Endothelial cell of umbilical vein (primary cell): ENCODE results near the gene AKT1. TPM values are rescaled to one million over a fixed set of nuclear protein-coding genes. Genes with fewer than 3 reads are reported as not detected.
"Not testable (repeated sequence)": the region's sequence is repeated elsewhere in the genome, so short reads cannot be mapped to it uniquely, and the experiment has no call there.

Experiments used
- BruUV-seq: library from RNA; stranded (reverse); fragments of 400-500 nt; replicated peaks from 2 replicates; lab custom pipeline; 2021; lab: Mats Ljungman, UMichigan
- CTCF ChIA-PET: fragments of 300-600, 350-600 bp; sonication (Branson Sonifier 250); formaldehyde crosslinking; loops from one replicate; lab custom pipeline; 2021; ENCODE audit warnings: antibody characterized with exemption, inconsistent platforms; lab: Charles Lee
- POLR2A ChIA-PET: fragments of 300-600, 350-600 bp; sonication (Branson Sonifier 250); formaldehyde crosslinking; loops from one replicate; lab custom pipeline; 2021; ENCODE audit warnings: antibody characterized with exemption, inconsistent platforms; lab: Charles Lee
- DNase-seq: peaks from one replicate; pipeline ENCODE4 v3.0.0-alpha.2; 2011; ENCODE audit warnings: low read depth, low spot score
- FAIRE-seq: peaks from 2 replicates; lab custom pipeline; 2011; peaks lifted over from hg19 to GRCh38; lab: Jason Lieb, UNC
- H2AFZ ChIP-seq: 2 replicates; pipeline ENCODE4 v1.6.0; 2012; ENCODE audit warnings: low read depth, low read length, control low read depth, inconsistent platforms
- H3K27ac ChIP-seq: 2 replicates; pipeline ENCODE4 v1.5.1; 2011; ENCODE audit warnings: low read depth, mild to moderate bottlenecking, control low read depth, low read length, moderate library complexity; ENCODE audit not compliant: insufficient read depth
- H3K27me3 ChIP-seq, 2 experiments: 2 replicates each; pipeline versions ENCODE4 v1.6.0 to v1.6.1; 2011; ENCODE audit warnings: low read length in 2 of 2, mixed read lengths in 1 of 2; ENCODE audit not compliant: control insufficient read depth in 2 of 2, insufficient read depth in 2 of 2
- H3K36me3 ChIP-seq, 2 experiments: 2 replicates in 1 of 2; 3 replicates in 1 of 2; pipeline ENCODE4 v1.5.1; 2011; ENCODE audit warnings: low read length in 2 of 2, mild to moderate bottlenecking in 1 of 2, moderate library complexity in 1 of 2; ENCODE audit not compliant: control insufficient read depth in 2 of 2, insufficient read depth in 2 of 2; ENCODE audit errors: extremely low read depth in 1 of 2
- H3K4me1 ChIP-seq: 3 replicates; pipeline ENCODE4 v1.5.1; 2011; ENCODE audit warnings: mild to moderate bottlenecking, low read length; ENCODE audit not compliant: control insufficient read depth, insufficient read depth; ENCODE audit errors: extremely low read depth
- H3K4me2 ChIP-seq: 2 replicates; pipeline ENCODE4 v1.6.1; 2011; ENCODE audit warnings: low read length, control low read depth, mixed read lengths; ENCODE audit not compliant: insufficient read depth
- H3K4me3 ChIP-seq, 3 experiments: fragments of 200-600 bp in 1 of 3; sonication (generic), shearing (Covaris generic) in 1 of 3; replicated peaks in 1 of 3; 2 replicates each; pipeline ENCODE4 v1.5.1; 2011 to 2016; ENCODE audit warnings: control low read depth in 3 of 3, low read length in 3 of 3, mild to moderate bottlenecking in 2 of 3, inconsistent platforms in 1 of 3, low read depth in 1 of 3, moderate library complexity in 1 of 3; ENCODE audit not compliant: insufficient read depth in 1 of 3
- H3K79me2 ChIP-seq: 2 replicates; pipeline ENCODE4 v1.6.0; 2012; ENCODE audit warnings: low read length, inconsistent platforms; ENCODE audit not compliant: control insufficient read depth, insufficient read depth
- H3K9ac ChIP-seq: replicated peaks from 2 replicates; pipeline ENCODE3; 2011; ENCODE audit warnings: low read length, control low read depth; ENCODE audit not compliant: insufficient read depth; ENCODE audit errors: extremely low read depth
- H3K9me1 ChIP-seq: replicated peaks from 3 replicates; pipeline ENCODE4 v1.6.0; 2011; ENCODE audit warnings: mild to moderate bottlenecking, low read length; ENCODE audit not compliant: control insufficient read depth, insufficient read depth; ENCODE audit errors: extremely low read depth
- H3K9me3 ChIP-seq: replicated peaks from 2 replicates; pipeline ENCODE4 v1.5.1; 2012; ENCODE audit warnings: low read length, inconsistent platforms; ENCODE audit not compliant: control insufficient read depth, insufficient read depth
- H4K20me1 ChIP-seq: replicated peaks from 2 replicates; pipeline ENCODE3; 2011; ENCODE audit warnings: mild to moderate bottlenecking, low read length; ENCODE audit not compliant: control insufficient read depth, insufficient read depth; ENCODE audit errors: extremely low read depth
- EZH2 ChIP-seq: IDR thresholded peaks from 2 replicates; pipeline ENCODE4 v1.6.1; 2012; ENCODE audit warnings: borderline replicate concordance, low read depth, mild to moderate bottlenecking, moderate library complexity, low read length, inconsistent platforms; ENCODE audit not compliant: severe bottlenecking
- JUN ChIP-seq: IDR thresholded peaks from 2 replicates; pipeline ENCODE4 v1.6.1; 2011; ENCODE audit warnings: borderline replicate concordance, low read depth; ENCODE audit not compliant: insufficient read length, insufficient read depth
- MYC ChIP-seq: IDR thresholded peaks from one replicate; pipeline ENCODE4 v1.6.1; 2011; ENCODE audit warnings: mild to moderate bottlenecking, low read depth, low read length
- dilution Hi-C: fragments of 300-500 bp; cut with MboI; formaldehyde crosslinking; loops from one replicate; pipeline ENCODE4 v1.15.0; 2019; ENCODE audit warnings: low sequenced_read_pairs; ENCODE audit not compliant: extremely low pct_ligation_motif_present
- intact Hi-C: fragments of 100-400 bp; cut with micrococcal nuclease; formaldehyde crosslinking; loops from one replicate; pipeline ENCODE4 v1.10.0; 2022
- polyA plus RNA-seq, 4 experiments: library from polyadenylated mRNA; depleted of rRNA in 3 of 4; stranded (reverse) in 3 of 4; unstranded in 1 of 4; fragments of >200 nt; gene quantifications; 2 replicates each; pipeline versions ENCODE4 v1.2.1 to v1.2.3, GENCODE V29; 2011 to 2012; ENCODE audit warnings: missing spikeins in 1 of 4
- total RNA-seq: library from RNA; stranded (reverse); gene quantifications from 2 replicates; pipeline ENCODE4 v1.2.3, GENCODE V29; 2021
- TF ChIP-seq, protein P1 (sequence below), 2 donors: IDR thresholded peaks; 1 replicate in 1 of 2; 2 replicates in 1 of 2; pipeline ENCODE4 v1.5.1; 2011; ENCODE audit warnings: low read length in 2 of 2, mild to moderate bottlenecking in 2 of 2, moderate library complexity in 2 of 2, control low read depth in 1 of 2, inconsistent platforms in 1 of 2, low read depth in 1 of 2; ENCODE audit not compliant: insufficient read depth in 1 of 2; ENCODE audit errors: extremely low read depth in 1 of 2

AKT1 gene
- total and polyA plus RNA-seq, 2 donors (not counting 3 experiments of a cell fraction or from before 2014, with no cell fraction given), result 177 to 191 TPM

DNA sequence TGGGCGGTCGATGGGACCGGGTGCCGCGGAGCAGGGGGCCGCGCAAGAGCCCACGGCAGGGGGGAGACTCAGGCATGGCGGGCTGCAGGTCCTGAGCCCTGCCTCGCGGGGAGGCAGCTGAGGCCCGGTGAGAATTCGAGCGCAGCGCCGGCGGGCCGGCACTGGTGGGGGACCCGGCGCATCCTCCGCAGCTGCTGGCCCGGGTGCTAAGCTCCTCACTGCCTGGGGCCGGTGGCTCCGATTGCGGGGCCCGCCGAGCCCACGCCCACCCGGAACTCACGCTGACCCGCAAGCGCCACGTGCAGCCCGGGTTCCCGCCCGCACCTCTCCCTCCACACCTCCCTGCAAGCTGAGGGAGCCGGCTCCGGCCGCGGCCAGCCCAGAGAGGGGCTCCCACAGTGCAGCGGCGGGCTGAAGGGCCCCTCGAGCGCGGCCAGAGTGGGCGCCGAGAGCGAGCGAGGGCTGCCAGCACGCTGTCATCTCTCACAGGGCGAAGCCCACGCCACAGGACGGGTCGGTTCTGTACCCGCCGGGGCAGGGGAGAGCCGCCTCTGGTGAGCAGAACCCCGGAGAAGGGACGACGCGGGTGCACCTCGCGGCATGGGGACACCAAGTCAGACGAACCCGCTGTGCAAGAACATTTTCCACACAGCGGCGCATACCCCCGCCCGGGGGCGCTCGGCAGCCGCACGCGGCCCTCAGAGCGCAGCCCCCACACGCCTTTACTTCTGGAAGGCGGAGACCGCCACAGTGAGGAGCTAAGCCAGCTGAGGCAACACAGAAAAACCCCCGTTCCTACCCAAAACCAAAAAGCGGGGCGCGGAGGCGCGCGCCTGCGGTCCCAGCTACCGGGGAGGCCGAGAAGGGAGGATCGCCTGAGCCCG is 43.8 kb downstream of the AKT1 start:
- Histone ChIP-seq H3K27ac (peak overlapping the region; percentile 23), H3K9ac (peak overlapping the region; percentile 53), H2AFZ (peak overlapping the region; percentile 85), H3K4me3 (peak overlapping the region in 2 of 3 experiments; percentile 36 to 38), H3K4me1 (peaks cover 8% of the 10 kb centered on the region), H3K9me1 (no peaks in the 10 kb centered on the region), H3K79me2 (peaks cover 22% of the 10 kb centered on the region), H3K9me3 (no peaks in the 10 kb centered on the region), H3K27me3 (no peaks in the 10 kb centered on the region), H3K4me2 (peak overlapping the region; percentile 25), H3K36me3 (peaks cover 0 to 10% of the 10 kb centered on the region in 2 experiments), H4K20me1 (no peaks in the 10 kb centered on the region)
- ChIA-PET POLR2A (interaction anchor here (1.0 kb wide), 2 partner anchors 16 to 71 kb away, joined by 4 to 6 read pairs; no protein-coding TSS in a partner anchor), CTCF (interaction anchor here (0.9 to 2.4 kb wide), 11 partner anchors 14 to 338 kb away, joined by 3 to 17 read pairs (median 5); partner anchors contain the start of genes ADSS1 and ZBTB42)
- DNase-seq (no peak), FAIRE-seq (no peak)
- dilution Hi-C loops (no loop called here), intact Hi-C loops (loop anchor here (1.0 to 5.0 kb wide), 6 partner anchors 15 to 76 kb away; partner anchors contain the start of genes ADSS1, INF2 and ZBTB42)
- TSS peak; percentile 86 for BruUV-seq
- no peak for TF ChIP-seq JUN
- TF ChIP-seq, protein P1, sequence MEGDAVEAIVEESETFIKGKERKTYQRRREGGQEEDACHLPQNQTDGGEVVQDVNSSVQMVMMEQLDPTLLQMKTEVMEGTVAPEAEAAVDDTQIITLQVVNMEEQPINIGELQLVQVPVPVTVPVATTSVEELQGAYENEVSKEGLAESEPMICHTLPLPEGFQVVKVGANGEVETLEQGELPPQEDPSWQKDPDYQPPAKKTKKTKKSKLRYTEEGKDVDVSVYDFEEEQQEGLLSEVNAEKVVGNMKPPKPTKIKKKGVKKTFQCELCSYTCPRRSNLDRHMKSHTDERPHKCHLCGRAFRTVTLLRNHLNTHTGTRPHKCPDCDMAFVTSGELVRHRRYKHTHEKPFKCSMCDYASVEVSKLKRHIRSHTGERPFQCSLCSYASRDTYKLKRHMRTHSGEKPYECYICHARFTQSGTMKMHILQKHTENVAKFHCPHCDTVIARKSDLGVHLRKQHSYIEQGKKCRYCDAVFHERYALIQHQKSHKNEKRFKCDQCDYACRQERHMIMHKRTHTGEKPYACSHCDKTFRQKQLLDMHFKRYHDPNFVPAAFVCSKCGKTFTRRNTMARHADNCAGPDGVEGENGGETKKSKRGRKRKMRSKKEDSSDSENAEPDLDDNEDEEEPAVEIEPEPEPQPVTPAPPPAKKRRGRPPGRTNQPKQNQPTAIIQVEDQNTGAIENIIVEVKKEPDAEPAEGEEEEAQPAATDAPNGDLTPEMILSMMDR (IDR thresholded peaks at IDR 0.05; ENCODE audit: extremely low read depth in 1 of 2, insufficient read depth in 1 of 2, low read depth in 1 of 2, low read length in 2 of 2), result no peak
- TF ChIP-seq EZH2, result no peak
- TF ChIP-seq MYC, result no peak

- BruUV-seq, POLR2A ChIA-PET, H3K27ac ChIP-seq, DNase-seq, FAIRE-seq, H3K9me3 ChIP-seq, H3K4me1 ChIP-seq, H3K9me1 ChIP-seq, H3K9ac ChIP-seq, H3K27me3 ChIP-seq, H3K36me3 ChIP-seq, H2AFZ ChIP-seq, H4K20me1 ChIP-seq, H3K4me3 ChIP-seq, H3K4me2 ChIP-seq, dilution Hi-C loops: not testable (repeated sequence)
- CTCF ChIA-PET, result interaction anchor here (0.5 to 2.6 kb wide), 4 partner anchors 13 to 44 kb away, joined by 3 to 11 read pairs (median 4); no protein-coding TSS in a partner anchor
- intact Hi-C loops, result loop anchor here (5.0 kb wide), 1 partner anchor 77 kb away; no protein-coding TSS in a partner anchor
- H3K79me2 ChIP-seq, result peaks cover 22% of the 10 kb centered on the region
Measured at GRCh38 chr14:104750753-104751057, 44.8 kb downstream of the AKT1 start.
